Activated naive CD4-positive, alpha-beta T cell treated with Interleukin-2 at 50 U/mL for 16 hours (primary cell): Measurements from ENCODE around the gene NRGN.
"Not testable (repeated sequence)": the region's sequence is repeated elsewhere in the genome, so short reads cannot be mapped to it uniquely, and the experiment has no call there.

ENCODE experiments used
- DNase-seq: peaks from one replicate; pipeline ENCODE4 v3.0.0-alpha.2; 2020

The NRGN gene

GRCh38 chr11:124759266-124760204 is 19.8 kb downstream of the NRGN start:
- DNase-seq = no peak

DNA sequence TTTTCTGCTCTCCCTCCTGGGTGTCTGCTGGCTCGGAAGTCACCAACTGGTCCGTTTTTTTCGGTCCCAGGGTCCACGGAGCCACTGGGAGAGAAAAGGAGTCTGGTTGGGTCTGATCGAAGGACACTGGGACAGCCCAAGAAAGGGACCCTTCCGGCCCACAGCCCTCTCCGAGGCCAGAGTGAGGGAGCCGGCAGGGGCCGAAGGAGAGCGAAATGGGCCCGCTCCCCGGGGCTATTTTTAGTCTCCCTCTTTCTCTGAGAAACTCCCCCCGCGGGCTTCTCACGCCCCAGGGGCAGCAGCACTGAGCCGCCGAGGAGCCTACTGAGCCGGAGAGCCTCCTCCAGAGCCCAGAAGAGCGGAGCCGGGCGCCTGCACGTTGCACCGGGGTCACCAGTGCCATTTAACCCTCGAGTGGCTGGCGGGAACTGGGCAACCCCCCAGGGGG is 20.5 kb downstream of the NRGN start:
- DNase-seq = no peak

DNA sequence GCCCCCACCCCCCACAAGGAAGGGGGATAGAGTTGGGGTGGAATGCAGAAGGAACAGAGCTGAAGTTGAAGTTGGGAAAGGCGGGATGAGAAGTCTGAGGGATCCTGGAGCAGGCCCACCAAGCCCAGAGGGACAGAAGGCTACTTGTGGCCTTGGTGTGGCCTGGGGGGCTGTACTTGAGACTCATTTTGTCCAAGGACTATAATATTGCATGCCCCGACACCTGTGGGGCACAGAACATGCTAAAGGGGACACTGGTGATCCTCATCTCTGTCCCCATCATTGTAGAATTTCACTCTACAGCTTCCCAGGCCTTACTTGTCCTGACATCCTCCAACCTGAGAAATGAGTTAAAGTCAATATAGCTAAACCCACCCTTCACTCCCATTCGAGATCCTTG is 21.1 kb downstream of the NRGN start:
- no peak for DNase-seq

GRCh38 chr11:124761301-124762104 is 21.8 kb downstream of the NRGN start:
- DNase-seq = peak; percentile 23

GRCh38 chr11:124762105-124762623 is 22.4 kb downstream of the NRGN start, which contains the start of gene ESAM:
TSS of gene ESAM (minus strand) at chr11:124762290. CDS start at chr11:124762154, 136 bp downstream.
- peak; percentile 72 for DNase-seq

DNA sequence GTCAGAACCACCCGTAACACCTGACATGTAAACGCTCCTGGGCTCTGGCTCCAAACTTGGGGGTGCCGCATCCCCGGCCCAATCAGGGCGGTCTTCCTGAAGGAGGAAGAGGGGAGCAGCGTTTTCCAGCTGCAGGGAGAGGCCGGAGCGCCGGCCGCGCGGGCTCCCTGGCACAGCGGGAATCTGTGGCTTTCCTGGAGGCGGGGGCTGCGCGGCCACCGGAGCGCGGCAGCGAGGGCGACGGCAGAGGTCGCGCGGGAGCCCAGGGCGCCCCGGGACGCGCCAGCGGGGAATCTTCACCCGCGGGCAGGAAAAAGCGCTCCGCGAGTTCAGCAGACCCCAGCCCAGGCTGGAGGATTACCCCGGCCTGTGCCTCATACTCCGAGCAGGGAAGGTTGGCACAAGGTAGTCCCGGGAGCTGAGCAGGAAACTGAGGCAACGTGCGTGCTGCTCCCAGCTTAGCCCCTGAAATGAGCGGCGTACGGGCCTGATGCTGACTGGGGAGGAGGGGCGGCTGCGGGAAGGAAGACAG is 22.9 kb downstream of the NRGN start:
- DNase-seq = peak; percentile 14

DNA sequence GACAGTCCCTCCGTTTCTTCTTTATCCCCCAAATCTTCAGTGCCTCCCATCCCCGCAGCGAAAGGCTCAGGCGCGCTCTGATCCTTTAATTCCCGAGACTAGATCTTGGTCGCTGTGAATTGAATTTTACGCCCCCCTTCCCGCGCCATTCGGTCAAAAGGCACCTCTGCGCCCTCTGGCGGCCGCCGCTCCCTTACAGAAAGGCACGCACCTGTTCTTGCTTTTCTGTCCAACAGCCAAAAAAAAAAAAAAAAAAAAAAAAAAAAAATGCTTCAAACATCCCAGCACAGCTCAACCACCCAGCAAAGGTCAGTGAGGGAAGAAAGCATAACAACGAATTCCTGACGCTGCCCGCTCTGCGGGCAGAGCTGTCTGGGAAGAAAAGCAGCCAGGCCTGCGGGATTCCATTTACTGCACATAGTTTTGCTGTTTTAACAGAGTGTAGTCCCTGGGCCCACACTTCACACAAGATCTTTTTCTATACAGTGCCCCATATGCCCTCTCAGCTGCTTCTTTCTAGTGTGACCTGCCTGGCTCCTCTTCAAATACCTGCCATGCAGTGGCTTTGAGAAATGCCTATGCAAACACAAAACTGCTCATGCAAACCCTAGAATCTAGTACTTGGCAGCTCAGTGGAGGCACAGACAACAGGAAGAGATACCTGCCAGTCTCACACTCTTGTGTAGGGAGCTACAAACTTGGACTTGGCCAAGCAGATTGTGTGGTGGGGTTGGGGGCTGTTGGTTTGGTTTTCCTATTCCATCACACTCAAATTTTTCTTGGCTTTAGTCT is 23.6 kb downstream of the NRGN start:
- peak; percentile 87 for DNase-seq

DNA sequence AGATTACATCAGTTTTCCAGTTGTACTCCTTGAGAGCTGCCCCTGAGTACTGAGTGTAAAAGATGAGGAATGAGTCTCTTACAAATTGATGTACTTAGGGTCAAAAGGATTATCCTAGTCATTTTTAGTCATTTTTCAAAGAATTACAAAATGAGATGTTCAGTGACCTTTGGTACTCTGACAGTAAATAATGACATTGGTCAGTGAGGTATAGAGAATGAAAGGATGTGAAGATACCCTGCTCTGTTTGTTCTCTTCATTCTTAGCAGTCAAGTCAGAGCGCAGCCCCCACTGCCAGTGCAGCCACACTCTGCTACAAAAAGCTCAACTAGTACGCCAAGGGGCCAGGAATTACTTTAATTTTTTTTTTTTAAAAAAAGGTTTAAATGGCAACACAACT is 26.4 kb downstream of the NRGN start:
- DNase-seq = no peak

- DNase-seq = no peak
Measured at GRCh38 chr11:124768914-124769313, 29.2 kb downstream of the NRGN start.

- no peak for DNase-seq
Measured at GRCh38 chr11:124769806-124770774, 30.3 kb downstream of the NRGN start.

GRCh38 chr11:124770959-124771358 is 31.2 kb downstream of the NRGN start:
- DNase-seq = not testable (repeated sequence)

GRCh38 chr11:124776865-124777645 is 37.3 kb downstream of the NRGN start:
- DNase-seq = no peak

DNA sequence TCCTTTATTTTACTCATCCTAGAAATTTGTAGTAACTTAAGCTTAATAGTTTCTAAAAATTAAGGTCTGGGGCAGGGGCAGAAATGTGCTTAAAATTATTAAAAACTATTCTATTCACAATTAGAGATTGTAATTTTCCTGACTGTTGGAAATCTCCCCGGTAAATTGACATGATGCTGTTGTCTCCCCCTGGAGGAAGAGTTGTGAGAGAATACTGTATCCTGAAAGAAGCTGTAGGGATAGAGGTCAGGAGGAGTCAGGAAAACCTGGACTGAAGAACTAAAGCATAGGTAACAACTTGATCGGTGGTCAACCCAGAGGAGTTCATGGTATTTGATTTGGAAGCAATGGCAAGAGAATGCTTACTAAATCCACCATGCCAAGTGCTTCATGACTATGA is 38.5 kb downstream of the NRGN start:
- DNase-seq = no peak

GRCh38 chr11:124779568-124779967 is 39.8 kb downstream of the NRGN start:
- no peak for DNase-seq

DNA sequence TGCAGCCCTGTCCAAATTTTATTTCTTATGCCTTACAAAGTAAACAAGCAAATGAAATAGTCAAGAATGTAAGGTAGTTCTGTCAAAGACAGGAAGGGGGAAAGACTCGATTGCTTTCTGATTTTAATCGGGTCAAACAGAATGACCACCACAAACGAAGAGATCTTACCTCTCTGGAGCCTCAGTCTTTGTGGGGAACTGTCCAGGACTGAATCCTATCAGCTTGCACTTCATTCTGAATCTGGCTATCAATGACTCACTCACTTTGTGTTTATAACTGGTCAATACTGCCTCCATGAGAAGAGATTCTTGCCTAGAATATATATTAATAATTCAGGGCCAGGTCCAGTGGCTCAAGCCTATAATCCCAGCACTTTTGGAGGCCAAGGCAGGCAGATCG is 43.3 kb downstream of the NRGN start:
- no peak for DNase-seq

- no peak for DNase-seq
Measured at GRCh38 chr11:124784051-124784450, 44.3 kb downstream of the NRGN start.

- no peak for DNase-seq
Measured at GRCh38 chr11:124788521-124788920, 48.8 kb downstream of the NRGN start.

- DNase-seq = no peak
Measured at GRCh38 chr11:124791626-124792341, 52.0 kb downstream of the NRGN start.

GRCh38 chr11:124793466-124794278 is 53.9 kb downstream of the NRGN start:
- no peak for DNase-seq
